HCT116 (cell line): Measurements from ENCODE around the gene MACROD1. TPM values are rescaled to one million over a fixed set of nuclear protein-coding genes. Genes with fewer than 3 reads are reported as not detected.

Source experiments
- ATAC-seq: fragments of 200-7000 bp; cut with Tn5 transposase; 2 replicates; pipeline ENCODE4 v1.9.1; 2020; ENCODE audit warnings: mild to moderate bottlenecking, moderate library complexity
- BruUV-seq: library from RNA; stranded (reverse); fragments of 400-500 nt; replicated peaks from 2 replicates; lab custom pipeline; 2021; lab: Mats Ljungman, UMichigan
- CTCF ChIA-PET: fragments of 300-600 bp; sonication (Branson Sonifier 250); formaldehyde crosslinking; loops from one replicate; lab custom pipeline; 2021; ENCODE audit warnings: antibody characterized with exemption; lab: Charles Lee
- POLR2A ChIA-PET: fragments of 300-600, 350-600 bp; sonication (Branson Sonifier 250); formaldehyde crosslinking; loops from one replicate; lab custom pipeline; 2021; ENCODE audit warnings: antibody characterized with exemption; lab: Charles Lee
- RAD21 ChIA-PET, 2 experiments: fragments of 300-600 bp; sonication (Branson Sonifier 250); formaldehyde crosslinking; loops; one replicate each; lab custom pipeline; 2023; ENCODE audit warnings: low total read pairs in 2 of 2; ENCODE audit not compliant: uncharacterized antibody in 2 of 2, unreplicated experiment in 2 of 2, low non-redundant PET in 1 of 2; lab: Charles Lee
- DNase-seq: peaks from one replicate; pipeline ENCODE4 v3.0.0-alpha.2; 2010; ENCODE audit warnings: low read depth, low spot score
- H2AFZ ChIP-seq: fragments of 200-600 bp; shearing (Covaris generic), sonication (generic); 2 replicates; pipeline ENCODE4 v1.6.1; 2017; ENCODE audit warnings: low read depth, mixed run types, mixed read lengths, antibody characterized with exemption, low read length; ENCODE audit not compliant: poor library complexity, severe bottlenecking
- H3K27ac ChIP-seq: 2 replicates; pipeline ENCODE4 v1.5.1; 2012; ENCODE audit warnings: low read depth, low read length
- H3K27me3 ChIP-seq: fragments of 200-600 bp; sonication (generic); 2 replicates; pipeline ENCODE4 v1.6.1; 2016; ENCODE audit warnings: mixed run types, low read length, mixed read lengths; ENCODE audit not compliant: insufficient read depth
- H3K36me3 ChIP-seq, 2 experiments: fragments of 200-500 bp in 1 of 2; fragments of 200-600 bp in 1 of 2; sonication (Bioruptor generic) in 1 of 2; sonication (generic) in 1 of 2; 2 replicates each; pipeline versions ENCODE4 v1.5.1 to v1.6.1; 2014 to 2016; ENCODE audit warnings: low read length in 2 of 2, inconsistent platforms in 1 of 2, mixed read lengths in 1 of 2, mixed run types in 1 of 2; ENCODE audit not compliant: insufficient read depth in 2 of 2, control insufficient read depth in 1 of 2
- H3K4me1 ChIP-seq, 2 experiments: fragments of 200-600 bp in 1 of 2; sonication (generic) in 1 of 2; 2 replicates each; pipeline versions ENCODE4 v1.5.1 to v1.6.1; 2012 to 2017; ENCODE audit warnings: low read length in 2 of 2, inconsistent platforms in 1 of 2, mild to moderate bottlenecking in 1 of 2, mixed read lengths in 1 of 2, mixed run types in 1 of 2, moderate library complexity in 1 of 2; ENCODE audit not compliant: insufficient read depth in 2 of 2, control insufficient read depth in 1 of 2
- H3K4me2 ChIP-seq: fragments of 200-600 bp; sonication (generic); 2 replicates; pipeline ENCODE4 v1.6.1; 2017; ENCODE audit warnings: mixed run types, low read length, mixed read lengths
- H3K4me3 ChIP-seq, 2 experiments: fragments of 200-600 bp in 1 of 2; sonication (generic) in 1 of 2; replicated peaks in 1 of 2; 2 replicates each; pipeline ENCODE4 v1.5.1; 2011 to 2016; ENCODE audit warnings: low read length in 2 of 2, control low read depth in 1 of 2, low read depth in 1 of 2, mild to moderate bottlenecking in 1 of 2, mixed read lengths in 1 of 2, mixed run types in 1 of 2
- H3K79me2 ChIP-seq: fragments of 200-600 bp; sonication (generic); 2 replicates; pipeline ENCODE4 v1.6.1; 2017; ENCODE audit warnings: mild to moderate bottlenecking, mixed run types, low read length, moderate library complexity, mixed read lengths; ENCODE audit not compliant: insufficient read depth
- H3K9ac ChIP-seq: fragments of 200-600 bp; sonication (generic); 2 replicates; pipeline ENCODE4 v1.6.1; 2016; ENCODE audit warnings: low read length, mixed read lengths
- H3K9me2 ChIP-seq: fragments of 200-600 bp; sonication (generic), shearing (Covaris generic); 2 replicates; pipeline ENCODE4 v1.6.1; 2017; ENCODE audit warnings: mixed run types, mild to moderate bottlenecking, moderate library complexity; ENCODE audit not compliant: insufficient read depth
- H3K9me3 ChIP-seq, 2 experiments: fragments of 200-500 bp in 1 of 2; fragments of 200-600 bp in 1 of 2; sonication (Bioruptor generic) in 1 of 2; sonication (generic) in 1 of 2; 2 replicates each; pipeline ENCODE4 v1.6.1; 2014 to 2017; ENCODE audit warnings: low read length in 2 of 2, mixed read lengths in 2 of 2, inconsistent platforms in 1 of 2, low read depth in 1 of 2, mild to moderate bottlenecking in 1 of 2, mixed run types in 1 of 2, moderate library complexity in 1 of 2; ENCODE audit not compliant: control insufficient read depth in 1 of 2, insufficient read depth in 1 of 2
- H4K20me1 ChIP-seq: fragments of 200-600 bp; sonication (generic), shearing (Covaris generic); 2 replicates; pipeline ENCODE4 v1.6.1; 2017; ENCODE audit warnings: mixed run types, mild to moderate bottlenecking, moderate library complexity; ENCODE audit not compliant: insufficient read depth
- ATF3 ChIP-seq: IDR thresholded peaks from 2 replicates; pipeline ENCODE4 v1.6.1; 2012
- CBX3 ChIP-seq: IDR thresholded peaks from 2 replicates; pipeline ENCODE4 v1.6.1; 2012; ENCODE audit warnings: low read depth
- CEBPB ChIP-seq: IDR thresholded peaks from 2 replicates; pipeline ENCODE4 v1.6.1; 2012; ENCODE audit warnings: low read depth
- EZH2phosphoT487 ChIP-seq: fragments of 200-600 bp; IDR thresholded peaks from 2 replicates; pipeline ENCODE4 v1.6.1; 2018; ENCODE audit warnings: antibody characterized with exemption, borderline replicate concordance
- FOSL1 ChIP-seq: IDR thresholded peaks from 2 replicates; pipeline ENCODE4 v1.6.1; 2012; ENCODE audit warnings: low read depth
- JUND ChIP-seq: IDR thresholded peaks from 2 replicates; pipeline ENCODE4 v1.6.1; 2012
- POLR2A ChIP-seq: IDR thresholded peaks from 2 replicates; pipeline ENCODE4 v1.7.0; 2011; ENCODE audit warnings: borderline replicate concordance; ENCODE audit not compliant: insufficient read depth, insufficient read length; ENCODE audit errors: extremely low read depth
- POLR2AphosphoS5 ChIP-seq: IDR thresholded peaks from 2 replicates; pipeline ENCODE4 v1.6.1; 2011; ENCODE audit warnings: mild to moderate bottlenecking, low read depth, low read length, moderate library complexity
- REST ChIP-seq: IDR thresholded peaks from 2 replicates; pipeline ENCODE4 v1.6.1; 2012; ENCODE audit warnings: low read depth
- SIN3A ChIP-seq: IDR thresholded peaks from 2 replicates; pipeline ENCODE4 v1.6.1; 2012; ENCODE audit warnings: low read depth
- YY1 ChIP-seq: IDR thresholded peaks from 2 replicates; pipeline ENCODE4 v1.6.1; 2011; ENCODE audit warnings: low read length, low read depth, moderate library complexity, mild to moderate bottlenecking; ENCODE audit not compliant: insufficient replicate concordance; ENCODE audit errors: extremely low read depth
- intact Hi-C: fragments of 100-400 bp; cut with micrococcal nuclease; formaldehyde crosslinking; loops from 2 replicates; pipeline ENCODE4 v1.10.0; 2022
- total RNA-seq: library from RNA; stranded (reverse); gene quantifications from one replicate; pipeline ENCODE4 v1.2.1, GENCODE V29; 2021; ENCODE audit not compliant: unreplicated experiment

MACROD1 gene
- total RNA-seq, 1 experiment from 2014 or later: 61.1 TPM

- Histone ChIP-seq H3K4me2 (no peak overlapping the region), H3K9me3 (no peaks in the 10 kb centered on the region), H3K4me3 (no peak overlapping the region), H3K9me2 (no peaks in the 10 kb centered on the region), H3K36me3 (no peaks in the 10 kb centered on the region), H3K9ac (no peak overlapping the region), H3K4me1 (no peaks in the 10 kb centered on the region), H2AFZ (no peak overlapping the region), H4K20me1 (no peaks in the 10 kb centered on the region), H3K27me3 (no peaks in the 10 kb centered on the region), H3K27ac (no peak overlapping the region), H3K79me2 (no peaks in the 10 kb centered on the region)
- DNase-seq (no peak), ATAC-seq (no peak)
- ChIA-PET POLR2A (no interaction called here), RAD21 (no interaction called here), CTCF (no interaction called here)
- intact Hi-C loops: no loop called here
- TF ChIP-seq REST: no peak
- no peak for TF ChIP-seq CEBPB
- no peak for TF ChIP-seq POLR2A
- TF ChIP-seq FOSL1: no peak
- TF ChIP-seq ATF3: no peak
- no peak for TF ChIP-seq JUND
- no peak for TF ChIP-seq POLR2AphosphoS5
- TF ChIP-seq YY1: no peak
- no peak for TF ChIP-seq SIN3A
- no peak for TF ChIP-seq EZH2phosphoT487
- no peak for TF ChIP-seq CBX3
- no TSS peak for BruUV-seq
These were observed 81.6 kb downstream of the MACROD1 start for GRCh38 chr11:64084146-64084950.
